ENCODE measurements around the gene C9orf72.

GRCh38 chr9:27601396-27601795 lies 28.1 kb upstream of the C9orf72 start:
- TF ChIP-seq MAFK (IDR thresholded peaks at IDR 0.05; ENCODE audit: low read depth, low read length), result no peak
- TF ChIP-seq SIN3A (conservative IDR thresholded peaks at IDR 0.05 in 1 of 2, IDR thresholded peaks at IDR 0.05 in 1 of 2; ENCODE audit: low read depth in 1 of 2, low read length in 2 of 2), result no peak
- no peak for TF ChIP-seq POLR2A (IDR thresholded peaks at IDR 0.05; ENCODE audit: control extremely low read depth in 1 of 2, low read depth in 2 of 2, low read length in 2 of 2)
- no peak for TF ChIP-seq TAF1 (IDR thresholded peaks at IDR 0.05; ENCODE audit: low read depth, low read length)
- no peak for TF ChIP-seq CBX5 (IDR thresholded peaks at IDR 0.05; ENCODE audit: low read depth, low read length)
- TF ChIP-seq CTCF (IDR thresholded peaks at IDR 0.05; ENCODE audit: control extremely low read depth in 1 of 3, insufficient read depth in 1 of 3, low read depth in 1 of 3, low read length in 3 of 3), result no peak
- TF ChIP-seq FOSL1 (IDR thresholded peaks at IDR 0.05; ENCODE audit: insufficient read depth, low read depth, low read length), result no peak
- TF ChIP-seq SP2 (IDR thresholded peaks at IDR 0.05; ENCODE audit: low read length), result no peak
- no peak for TF ChIP-seq CEBPB (IDR thresholded peaks at IDR 0.05; ENCODE audit: low read depth, low read length)
- no peak for TF ChIP-seq SP1 (IDR thresholded peaks at IDR 0.05; ENCODE audit: low read depth, low read length)
